Uterus (tissue), 4 donors: ENCODE data around the gene RAB6C. TPM values are rescaled to one million over a fixed set of nuclear protein-coding genes. Genes with fewer than 3 reads are reported as not detected.
"Not testable (repeated sequence)": the region's sequence is repeated elsewhere in the genome, so short reads cannot be mapped to it uniquely, and the experiment has no call there.

Experiments used
- DNase-seq, 2 donors: peaks; one replicate each; pipeline ENCODE4 v3.0.0-alpha.2; 2019 to 2020
- H3K27ac ChIP-seq, 2 donors: fragments of 200-600 bp; sonication (generic); 1 replicate in 1 of 2; 2 replicates in 1 of 2; pipeline ENCODE4 v1.5.1; 2016 to 2018
- H3K27me3 ChIP-seq, 2 donors: fragments of 200-600 bp; sonication (generic); one replicate each; pipeline ENCODE4 v1.5.1; 2018 to 2019; ENCODE audit warnings: control low read depth in 1 of 2
- H3K36me3 ChIP-seq, 2 donors: fragments of 200-600 bp; sonication (generic); one replicate each; pipeline ENCODE4 v1.5.1; 2019; ENCODE audit warnings: control low read depth in 1 of 2
- H3K4me1 ChIP-seq, 2 donors: fragments of 200-600 bp; sonication (generic); one replicate each; pipeline ENCODE4 v1.5.1; 2018 to 2019; ENCODE audit warnings: control low read depth in 1 of 2
- H3K4me3 ChIP-seq, 2 donors: fragments of 200-600 bp; sonication (generic); 1 replicate in 1 of 2; 2 replicates in 1 of 2; pipeline ENCODE4 v1.5.1; 2018 to 2019; ENCODE audit warnings: mild to moderate bottlenecking in 1 of 2
- H3K9me3 ChIP-seq, 2 donors: fragments of 200-600 bp; sonication (generic); one replicate each; pipeline ENCODE4 v1.5.1; 2019; ENCODE audit warnings: control low read depth in 1 of 2
- CTCF ChIP-seq, 4 experiments: fragments of 200-600 bp in 2 of 4; fragments of 450-650 bp in 2 of 4; sonication (generic) in 2 of 4; IDR thresholded peaks; one replicate each; pipeline ENCODE4 v1.5.1; 2016 to 2019; ENCODE audit warnings: antibody characterized with exemption in 4 of 4, mild to moderate bottlenecking in 2 of 4, moderate library complexity in 1 of 4
- POLR2A ChIP-seq, 2 donors: fragments of 450-650 bp; IDR thresholded peaks; one replicate each; pipeline ENCODE4 v1.6.1; 2016; ENCODE audit warnings: antibody characterized with exemption in 2 of 2, mild to moderate bottlenecking in 1 of 2, moderate library complexity in 1 of 2
- intact Hi-C: fragments of 100-400 bp; cut with DNase I; formaldehyde crosslinking; loops from one replicate; pipeline ENCODE4 v1.15.1; 2023; ENCODE audit warnings: low total_unique reads
- total RNA-seq, 4 donors: library from RNA; depleted of rRNA in 3 of 4; stranded (reverse); fragments of >200 nt in 3 of 4; gene quantifications; one replicate each; pipeline versions ENCODE4 v1.1.0 to v1.2.4, GENCODE V29; 2014 to 2023
- donor health status: DM: yes; HTN: yes; CAD: no.

Gene RAB6C
- total RNA-seq, 4 donors from 2014 or later, result 0.21 to 0.41 TPM; not detected in 2

- Histone ChIP-seq H3K4me1 (no peaks in the 10 kb centered on the region), H3K27ac (no peak overlapping the region), H3K4me3 (no peak overlapping the region), H3K36me3 (no peaks in the 10 kb centered on the region), H3K27me3 (no peaks in the 10 kb centered on the region), H3K9me3 (no peaks in the 10 kb centered on the region)
- intact Hi-C loops, result no loop called here
- TF ChIP-seq POLR2A (IDR thresholded peaks at IDR 0.05) (no peak), CTCF (IDR thresholded peaks at IDR 0.05) (no peak)
- no peak for DNase-seq
Measured at GRCh38 chr2:130019402-130019801, 39.9 kb downstream of the RAB6C start.

GRCh38 chr2:130020069-130020468, 40.6 kb downstream of the RAB6C start:
- H3K27ac ChIP-seq, H3K4me3 ChIP-seq, intact Hi-C loops, H3K9me3 ChIP-seq, DNase-seq, H3K4me1 ChIP-seq, H3K36me3 ChIP-seq, H3K27me3 ChIP-seq: not testable (repeated sequence)

GRCh38 chr2:130025931-130026330, 46.5 kb downstream of the RAB6C start:
- H3K4me1 ChIP-seq, H3K36me3 ChIP-seq, H3K4me3 ChIP-seq, H3K27me3 ChIP-seq, intact Hi-C loops, DNase-seq, H3K9me3 ChIP-seq, H3K27ac ChIP-seq: not testable (repeated sequence)

Other genes starting within 250 kb of the RAB6C start
- gene POTEF, start 149.6 kb downstream of the RAB6C start, total RNA-seq, result under 1 TPM in 2 of 4 donors, not detected in 2; under 0.01 to 0.76 TPM
- gene CCDC74B, start 165.4 kb downstream of the RAB6C start, total RNA-seq, result 10 to 100 TPM in 2 of 4 donors, 1 to 10 TPM in 2; 4.6 to 34.7 (median 9.8) TPM
- gene SMPD4, start 201.9 kb downstream of the RAB6C start, total RNA-seq, result 10 to 100 TPM; 15.0 to 74.9 (median 35.4) TPM
- gene MZT2B, start 202.6 kb downstream of the RAB6C start, total RNA-seq, result 100 to 1,000 TPM in 3 of 4 donors, 10 to 100 TPM in 1; 67.3 to 790 (median 231) TPM
- 10 to 100 TPM in 1 of 4 donors, not detected in 3; 12.8 TPM for gene TUBA3E, start 218.8 kb downstream of the RAB6C start, total RNA-seq